CD8-positive, alpha-beta memory T cell (primary cell): Measurements from ENCODE around the gene TAOK1. TPM values are rescaled to one million over a fixed set of nuclear protein-coding genes. Genes with fewer than 3 reads are reported as not detected.

Source experiments
- CTCF ChIA-PET: fragments of 350-600 bp; sonication (Branson Sonifier 250); formaldehyde crosslinking; loops from one replicate; lab custom pipeline; 2021; ENCODE audit warnings: antibody characterized with exemption; lab: Charles Lee
- POLR2A ChIA-PET: fragments of 350-600 bp; sonication (Branson Sonifier 250); formaldehyde crosslinking; loops from one replicate; lab custom pipeline; 2021; ENCODE audit warnings: antibody characterized with exemption; lab: Charles Lee
- DNase-seq, 5 donors: peaks; one replicate each; pipeline versions ENCODE4 v3.0.0 to v3.0.0-alpha.2; 2020 to 2022; ENCODE audit warnings: mixed read lengths in 1 of 5
- H3K27ac ChIP-seq: one replicate; pipeline ENCODE4 v1.7.0; 2013; ENCODE audit warnings: low read depth, mild to moderate bottlenecking, low read length, moderate library complexity
- H3K27me3 ChIP-seq: 2 replicates; pipeline ENCODE4 v1.7.0; 2013; ENCODE audit warnings: low read length, mild to moderate bottlenecking; ENCODE audit not compliant: insufficient read depth, poor library complexity, severe bottlenecking
- H3K36me3 ChIP-seq: 2 replicates; pipeline ENCODE4 v1.7.0; 2013; ENCODE audit warnings: mild to moderate bottlenecking, low read length, moderate library complexity; ENCODE audit not compliant: insufficient read depth
- H3K4me1 ChIP-seq: 2 replicates; pipeline ENCODE4 v1.7.0; 2013; ENCODE audit warnings: mild to moderate bottlenecking, low read length, moderate library complexity; ENCODE audit not compliant: insufficient read depth
- H3K4me3 ChIP-seq: 2 replicates; pipeline ENCODE4 v1.7.0; 2013; ENCODE audit warnings: mild to moderate bottlenecking, low read length
- H3K9me3 ChIP-seq: 2 replicates; pipeline ENCODE4 v1.7.0; 2013; ENCODE audit warnings: mild to moderate bottlenecking, low read length
- H3K27ac Mint-ChIP-seq, 8 donors: one replicate each; pipeline ENCODE4 v1.8.0; 2020 to 2021; ENCODE audit warnings: mixed read lengths in 8 of 8, mild to moderate bottlenecking in 6 of 8, inconsistent platforms in 3 of 8, moderate library complexity in 3 of 8
- H3K27me3 Mint-ChIP-seq, 2 donors: one replicate each; pipeline ENCODE4 v1.8.0; 2020 to 2021; ENCODE audit warnings: mixed read lengths in 2 of 2, mild to moderate bottlenecking in 1 of 2, moderate library complexity in 1 of 2
- H3K36me3 Mint-ChIP-seq, 3 donors: one replicate each; pipeline ENCODE4 v1.8.0; 2020 to 2021; ENCODE audit warnings: mixed read lengths in 3 of 3, inconsistent platforms in 1 of 3, mild to moderate bottlenecking in 1 of 3
- H3K4me1 Mint-ChIP-seq, 3 donors: one replicate each; pipeline ENCODE4 v1.8.0; 2020 to 2021; ENCODE audit warnings: mixed read lengths in 3 of 3, inconsistent platforms in 1 of 3, mild to moderate bottlenecking in 1 of 3
- H3K4me3 Mint-ChIP-seq, 7 donors: one replicate each; pipeline ENCODE4 v1.8.0; 2020 to 2021; ENCODE audit warnings: mixed read lengths in 7 of 7, mild to moderate bottlenecking in 6 of 7, moderate library complexity in 4 of 7, inconsistent platforms in 2 of 7
- H3K9me3 Mint-ChIP-seq, 5 donors: one replicate each; pipeline ENCODE4 v1.8.0; 2020 to 2022; ENCODE audit warnings: mixed read lengths in 5 of 5, mild to moderate bottlenecking in 3 of 5, moderate library complexity in 2 of 5, inconsistent platforms in 1 of 5
- polyA plus RNA-seq: library from polyadenylated mRNA; unstranded; fragments of 300-500 nt; fragmentation: Illumina TruSeq; gene quantifications from one replicate; pipeline ENCODE4 v1.2.3, GENCODE V29; 2021
- total RNA-seq, 2 experiments: library from RNA; stranded (reverse); gene quantifications; one replicate each; pipeline ENCODE4 v1.2.3, GENCODE V29; 2021

TAOK1 gene
- total and polyA plus RNA-seq, 3 experiments from 2014 or later: 3.8 to 42.1 (median 41.9) TPM

DNA sequence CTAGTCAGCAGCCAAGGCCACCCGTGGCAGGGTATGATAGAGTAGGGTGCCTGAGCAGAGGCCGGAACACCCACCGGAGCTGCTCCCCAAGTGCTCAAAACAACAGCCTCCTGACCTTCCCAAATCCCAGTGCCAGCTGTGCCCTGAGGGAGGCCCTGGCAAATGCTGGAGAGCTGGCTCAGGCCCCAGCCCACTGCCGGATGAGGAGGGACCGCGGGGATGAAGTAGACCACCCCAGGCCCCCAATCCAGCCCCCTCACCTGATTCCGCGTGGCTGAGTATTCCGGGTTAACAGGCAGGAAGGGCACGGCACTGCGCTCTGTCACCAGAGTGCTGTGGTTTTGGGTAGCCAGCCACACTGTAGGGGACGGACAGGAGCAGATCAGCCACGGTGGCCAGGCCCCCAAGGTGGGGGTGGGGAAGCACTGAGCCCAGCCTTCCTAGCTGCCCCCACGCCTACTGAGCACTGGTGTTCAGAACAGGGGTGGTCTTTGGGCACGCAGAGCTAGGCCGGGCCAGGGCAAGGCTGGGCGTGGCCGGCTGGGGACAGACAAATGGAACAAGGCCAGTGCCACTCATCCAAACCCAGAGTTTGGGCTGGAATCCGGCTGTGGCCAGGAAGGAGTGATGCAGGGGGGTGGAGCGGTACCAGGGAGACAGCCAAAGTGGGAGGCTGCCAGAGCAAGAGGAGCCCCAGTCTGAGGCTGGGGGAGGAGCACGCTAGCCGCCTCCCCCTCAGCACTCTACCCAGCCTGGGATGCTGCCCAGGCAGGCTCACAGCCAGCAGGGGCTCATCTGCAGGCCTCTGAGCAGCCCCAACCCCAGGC lies 187.4 kb downstream of the TAOK1 start:
- POLR2A ChIA-PET: interaction anchor here (1.1 kb wide), 1 partner anchor 14 kb away, joined by 4 read pairs; no protein-coding TSS in a partner anchor
- H3K36me3 ChIP-seq: peaks cover 3% of the 10 kb centered on the region

DNA sequence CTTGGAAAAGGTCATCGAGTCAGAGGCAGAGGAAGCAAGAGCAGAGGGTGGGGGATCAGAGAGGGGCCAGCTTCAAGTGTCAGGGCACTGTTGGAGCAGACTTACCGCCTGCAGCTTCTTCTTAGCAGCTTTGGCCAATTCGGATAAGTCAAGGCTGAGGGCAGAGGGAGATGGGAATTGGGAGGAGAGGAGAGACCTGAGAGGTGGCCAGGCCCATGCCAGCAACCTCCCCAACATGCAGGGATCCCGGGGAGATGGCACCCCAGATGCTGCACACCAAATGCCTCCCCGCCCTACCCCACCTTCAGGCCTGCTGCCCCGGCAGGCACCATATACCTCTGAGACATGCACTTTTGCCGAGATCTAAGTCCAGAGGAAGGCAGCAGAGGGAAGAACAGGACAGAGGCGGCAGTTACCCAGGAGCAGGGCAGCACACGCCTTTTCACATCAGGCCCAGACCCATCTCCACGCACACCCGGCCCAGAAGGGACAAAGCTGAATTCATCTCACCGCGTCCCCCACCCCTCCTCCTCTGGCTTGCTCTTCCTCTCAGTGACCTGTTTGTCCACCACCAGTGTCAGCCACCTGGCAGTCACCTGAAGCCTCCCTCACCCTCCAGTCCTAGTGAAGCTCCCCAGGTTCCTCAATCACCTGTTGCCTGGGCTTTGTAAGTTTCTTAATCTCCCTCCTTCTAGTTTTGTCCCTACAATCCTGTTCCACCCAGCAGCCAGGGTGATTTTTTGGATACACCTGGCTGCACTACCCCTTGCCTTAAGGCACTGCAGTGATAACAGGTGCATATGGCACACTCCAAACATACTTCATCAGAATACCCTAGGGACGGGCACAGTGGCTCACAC lies 188.7 kb downstream of the TAOK1 start:
- H3K27ac ChIP-seq: no peak overlapping the region
- no peak overlapping the region for H3K4me3 ChIP-seq
- Mint-ChIP-seq H3K27ac (peak overlapping the region in 4 of 8 donors; percentile 37 to 79 (median 46)), H3K4me3 (no peak overlapping the region), H3K9me3 (no peaks in the 10 kb centered on the region), H3K4me1 (peaks cover 6 to 10% (median 9%) of the 10 kb centered on the region in 3 donors), H3K27me3 (peaks cover 0 to 2% of the 10 kb centered on the region in 2 donors), H3K36me3 (peaks cover 0 to 82% (median 4%) of the 10 kb centered on the region in 3 donors)
- peaks cover 3% of the 10 kb centered on the region for H3K36me3 ChIP-seq
- POLR2A ChIA-PET: no interaction called here
- H3K9me3 ChIP-seq: no peaks in the 10 kb centered on the region
- CTCF ChIA-PET: interaction anchor here (1.0 to 26.2 kb wide), 6 partner anchors 10 to 201 kb away, joined by 4 to 436 read pairs (median 50); partner anchors contain the start of genes ABHD15, ANKRD13B and TP53I13
- peak in 1 of 5 donors; percentile 31 for DNase-seq
- no peaks in the 10 kb centered on the region for H3K27me3 ChIP-seq
- H3K4me1 ChIP-seq: peaks cover 6% of the 10 kb centered on the region

More for the DNA sequence above, 187.4 kb downstream of the TAOK1 start:
- Histone ChIP-seq H3K27ac (no peak overlapping the region), H3K4me3 (no peak overlapping the region), H3K27me3 (no peaks in the 10 kb centered on the region), H3K9me3 (no peaks in the 10 kb centered on the region), H3K4me1 (peaks cover 6% of the 10 kb centered on the region)
- peak in 1 of 5 donors; percentile 43 for DNase-seq
- peak overlapping the region in 1 of 8 donors; percentile 32 for H3K27ac Mint-ChIP-seq
- H3K4me3 Mint-ChIP-seq: no peak overlapping the region
- H3K9me3 Mint-ChIP-seq: no peaks in the 10 kb centered on the region
- H3K27me3 Mint-ChIP-seq: peaks cover 0 to 2% of the 10 kb centered on the region in 2 donors
- peaks cover 0 to 77% (median 4%) of the 10 kb centered on the region in 3 donors for H3K36me3 Mint-ChIP-seq
- peaks cover 6 to 9% (median 7%) of the 10 kb centered on the region in 3 donors for H3K4me1 Mint-ChIP-seq
- CTCF ChIA-PET: interaction anchor here (1.2 to 26.2 kb wide), 6 partner anchors 9 to 202 kb away, joined by 3 to 436 read pairs (median 42); partner anchors contain the start of genes ABHD15, ANKRD13B and TP53I13

DNA sequence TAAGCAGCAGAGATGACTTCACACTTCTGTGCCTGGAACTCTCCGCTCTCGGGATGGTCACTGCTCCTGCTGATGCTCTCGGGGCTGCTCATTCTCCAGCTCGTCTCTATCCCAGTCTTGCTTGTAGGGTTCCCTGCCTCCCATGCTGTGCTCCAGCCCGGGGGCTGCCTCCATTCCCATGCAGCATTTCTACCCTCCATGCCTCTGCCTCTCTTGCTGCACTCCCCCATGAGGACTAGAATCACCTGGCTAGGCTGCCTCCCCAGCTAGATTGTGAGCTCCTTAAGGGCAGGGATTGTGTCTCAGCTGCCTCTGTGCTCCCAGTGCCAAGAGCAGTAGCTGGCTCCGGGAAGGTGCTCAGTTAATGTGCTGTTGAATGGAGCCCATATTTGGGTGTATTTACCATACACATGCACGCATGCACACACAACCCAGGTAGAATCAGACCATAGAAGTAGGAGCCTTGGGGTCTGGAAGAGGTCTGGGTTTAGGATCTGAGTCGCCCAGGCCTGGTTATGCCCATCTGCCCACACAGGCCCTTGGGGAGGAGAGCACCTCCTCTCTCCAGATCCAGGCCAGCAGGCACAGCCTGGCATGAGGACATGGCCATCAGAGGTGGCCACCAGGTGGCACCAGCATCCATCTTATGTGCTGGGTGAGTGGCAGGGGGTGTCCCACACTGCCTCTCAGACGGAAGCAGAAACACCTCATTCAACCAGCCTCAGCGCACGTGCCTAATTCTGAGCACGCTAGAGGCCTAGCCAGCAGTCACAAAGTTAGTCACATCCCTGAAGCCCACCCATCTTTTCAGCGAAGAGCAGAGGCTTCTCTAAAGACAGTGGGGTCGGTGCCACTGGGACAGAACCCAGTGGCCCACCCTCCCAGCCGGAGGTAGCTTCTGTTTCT lies 190.0 kb downstream of the TAOK1 start:
- no peaks in the 10 kb centered on the region for H3K9me3 Mint-ChIP-seq
- H3K4me3 ChIP-seq: no peak overlapping the region
- H3K36me3 Mint-ChIP-seq: peaks cover 0 to 70% (median 4%) of the 10 kb centered on the region in 3 donors
- H3K4me3 Mint-ChIP-seq: peak overlapping the region in 3 of 7 donors; percentile 6 to 51 (median 11)
- peaks cover 3% of the 10 kb centered on the region for H3K36me3 ChIP-seq
- ChIA-PET POLR2A (interaction anchor here (2.5 kb wide), 1 partner anchor 37 kb away, joined by 10 read pairs; no protein-coding TSS in a partner anchor), CTCF (interaction anchor here (1.0 to 26.2 kb wide), 9 partner anchors 12 to 350 kb away, joined by 3 to 436 read pairs (median 7); partner anchors contain the start of genes ABHD15, ANKRD13B, SSH2 and TP53I13)
- H3K4me1 Mint-ChIP-seq: peaks cover 17 to 23% (median 17%) of the 10 kb centered on the region in 3 donors
- peaks cover 17% of the 10 kb centered on the region for H3K4me1 ChIP-seq
- no peaks in the 10 kb centered on the region for H3K9me3 ChIP-seq
- H3K27ac Mint-ChIP-seq: peak overlapping the region; percentile 46 to 93 (median 87)
- H3K27me3 Mint-ChIP-seq: peaks cover 0 to 2% of the 10 kb centered on the region in 2 donors
- no peak overlapping the region for H3K27ac ChIP-seq
- no peaks in the 10 kb centered on the region for H3K27me3 ChIP-seq
- DNase-seq: peak; percentile 83 to 92 (median 86)

DNA sequence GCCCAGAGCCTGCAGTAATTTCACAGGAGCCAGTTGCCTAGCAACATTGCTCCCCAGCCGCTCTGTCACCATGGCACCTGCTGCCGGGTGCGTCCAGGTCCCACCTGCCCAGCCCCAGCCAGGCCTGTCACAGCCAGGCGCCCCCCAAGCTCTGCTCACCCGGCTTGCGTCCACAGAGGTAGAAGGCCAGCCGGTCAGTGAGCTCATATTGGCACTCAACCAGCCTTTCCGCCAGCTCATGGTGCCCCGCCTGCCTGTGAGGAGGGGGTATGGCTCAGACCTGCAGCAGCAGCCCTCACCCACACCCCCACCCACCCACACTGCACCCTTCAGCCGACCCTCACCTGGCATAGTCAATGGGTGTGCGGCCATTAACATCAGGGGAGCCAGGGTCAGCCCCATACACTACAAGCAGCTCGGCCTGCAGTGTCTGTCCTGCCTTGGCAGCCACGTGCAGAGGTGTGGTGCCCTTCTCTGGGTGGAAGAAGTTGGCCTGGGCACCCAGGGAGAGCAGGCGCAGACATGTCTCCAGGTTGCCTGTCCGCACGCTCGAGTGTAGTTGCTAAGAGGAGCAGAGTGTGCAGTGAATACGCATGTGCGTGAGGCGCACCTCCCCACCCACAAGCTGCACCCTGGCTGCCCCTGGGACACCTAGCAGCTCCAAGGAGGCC lies 191.6 kb downstream of the TAOK1 start:
- no peak overlapping the region for H3K27ac Mint-ChIP-seq
- H3K27me3 Mint-ChIP-seq: peaks cover 0 to 2% of the 10 kb centered on the region in 2 donors
- Histone ChIP-seq H3K4me1 (peaks cover 33% of the 10 kb centered on the region), H3K27me3 (no peaks in the 10 kb centered on the region), H3K27ac (no peak overlapping the region), H3K4me3 (no peak overlapping the region), H3K36me3 (peaks cover 3% of the 10 kb centered on the region), H3K9me3 (no peaks in the 10 kb centered on the region)
- DNase-seq: no peak
- CTCF ChIA-PET: interaction anchor here (1.0 to 26.2 kb wide), 9 partner anchors 12 to 349 kb away, joined by 3 to 436 read pairs (median 7); partner anchors contain the start of genes ABHD15, ANKRD13B, SSH2 and TP53I13
- H3K4me1 Mint-ChIP-seq: peaks cover 31 to 39% (median 33%) of the 10 kb centered on the region in 3 donors
- POLR2A ChIA-PET: interaction anchor here (1.2 to 2.5 kb wide), 2 partner anchors 10 to 35 kb away, joined by 6 to 10 read pairs; no protein-coding TSS in a partner anchor
- no peaks in the 10 kb centered on the region for H3K9me3 Mint-ChIP-seq
- H3K36me3 Mint-ChIP-seq: peaks cover 0 to 56% (median 4%) of the 10 kb centered on the region in 3 donors
- no peak overlapping the region for H3K4me3 Mint-ChIP-seq

DNA sequence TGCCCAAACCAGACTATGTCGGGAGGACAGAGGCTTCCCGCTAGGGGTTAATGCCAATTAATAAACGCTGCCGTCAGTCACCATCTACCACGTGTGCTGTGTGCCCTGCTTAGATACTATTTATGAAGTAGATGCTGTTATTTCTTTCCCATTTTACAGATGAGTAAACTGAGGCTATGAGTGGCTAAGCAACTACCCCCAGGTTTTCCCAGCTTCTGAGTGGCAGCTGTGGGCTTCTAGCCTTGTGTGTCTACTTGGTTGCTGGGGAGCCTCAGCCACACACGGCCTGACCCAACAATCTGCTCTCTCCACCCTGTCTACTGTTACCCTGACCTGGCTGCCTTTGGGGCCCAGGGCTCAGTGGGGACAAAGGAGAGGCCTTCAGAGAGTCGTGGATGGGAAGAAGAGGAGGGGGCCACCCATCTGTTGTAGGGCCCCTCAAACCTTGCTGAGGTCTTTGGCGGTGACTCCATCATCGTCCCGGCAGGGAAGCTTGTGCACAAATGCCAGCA lies 192.1 kb downstream of the TAOK1 start:
- no peak overlapping the region for H3K4me3 Mint-ChIP-seq
- H3K36me3 ChIP-seq: peaks cover 3% of the 10 kb centered on the region
- no peak overlapping the region for H3K27ac ChIP-seq
- no peaks in the 10 kb centered on the region for H3K27me3 ChIP-seq
- peaks cover 0 to 50% (median 4%) of the 10 kb centered on the region in 3 donors for H3K36me3 Mint-ChIP-seq
- H3K27ac Mint-ChIP-seq: peak overlapping the region in 1 of 8 donors; percentile 54
- no peaks in the 10 kb centered on the region for H3K9me3 Mint-ChIP-seq
- peaks cover 37% of the 10 kb centered on the region for H3K4me1 ChIP-seq
- H3K4me1 Mint-ChIP-seq: peaks cover 34 to 44% (median 37%) of the 10 kb centered on the region in 3 donors
- no peak for DNase-seq
- H3K4me3 ChIP-seq: no peak overlapping the region
- POLR2A ChIA-PET: interaction anchor here (1.2 kb wide), 2 partner anchors 9 to 10 kb away, joined by 3 to 6 read pairs; no protein-coding TSS in a partner anchor
- peaks cover 0 to 2% of the 10 kb centered on the region in 2 donors for H3K27me3 Mint-ChIP-seq
- CTCF ChIA-PET: interaction anchor here (3.1 to 26.2 kb wide), 4 partner anchors 11 to 196 kb away, joined by 18 to 436 read pairs (median 97); partner anchors contain the start of genes ABHD15, ANKRD13B and TP53I13
- no peaks in the 10 kb centered on the region for H3K9me3 ChIP-seq

DNA sequence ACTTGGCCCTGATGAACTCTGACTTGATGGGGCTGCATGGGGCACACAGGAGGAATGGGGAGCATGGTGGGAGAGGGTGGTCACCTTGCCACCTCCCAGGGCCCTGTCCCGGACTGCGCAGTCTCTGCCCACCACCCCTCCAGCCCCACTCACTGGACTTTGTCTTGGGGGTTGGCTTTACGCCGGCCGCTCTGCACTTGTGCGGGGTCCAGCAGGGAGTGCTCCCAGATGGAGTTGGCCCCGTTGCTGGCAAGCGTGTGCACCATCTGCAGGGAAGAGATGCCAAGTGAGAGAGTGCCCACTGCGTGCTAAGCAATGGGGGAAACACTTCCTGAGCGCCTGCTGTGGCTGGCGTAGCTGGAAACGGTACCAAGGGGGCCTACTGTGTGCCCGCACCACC lies 192.6 kb downstream of the TAOK1 start:
- H3K4me3 ChIP-seq: no peak overlapping the region
- CTCF ChIA-PET: interaction anchor here (9.6 to 26.2 kb wide), 3 partner anchors 11 to 30 kb away, joined by 81 to 436 read pairs (median 113); partner anchors contain the start of genes ABHD15, ANKRD13B and TP53I13
- Mint-ChIP-seq H3K4me1 (peaks cover 38 to 49% (median 41%) of the 10 kb centered on the region in 3 donors), H3K27ac (peak overlapping the region in 2 of 8 donors; percentile 54 to 64), H3K4me3 (no peak overlapping the region), H3K9me3 (no peaks in the 10 kb centered on the region), H3K27me3 (peaks cover 0 to 2% of the 10 kb centered on the region in 2 donors), H3K36me3 (peaks cover 0 to 46% (median 4%) of the 10 kb centered on the region in 3 donors)
- H3K27me3 ChIP-seq: no peaks in the 10 kb centered on the region
- POLR2A ChIA-PET: interaction anchor here (1.2 kb wide), 1 partner anchor 10 kb away, joined by 3 read pairs; no protein-coding TSS in a partner anchor
- H3K36me3 ChIP-seq: peaks cover 3% of the 10 kb centered on the region
- H3K4me1 ChIP-seq: peaks cover 42% of the 10 kb centered on the region
- no peak overlapping the region for H3K27ac ChIP-seq
- DNase-seq: peak in 1 of 5 donors; percentile 39
- H3K9me3 ChIP-seq: no peaks in the 10 kb centered on the region
